BE2C (cell line): ENCODE results near the gene TERT.

Experiments used
- DNase-seq: peaks from one replicate; pipeline ENCODE4 v3.0.0-alpha.2; 2020
- H3K27me3 ChIP-seq: fragments of 250-450 bp; sonication (Bioruptor Pico); 2 replicates; pipeline ENCODE4 v1.5.1; 2020; ENCODE audit warnings: mild to moderate bottlenecking
- H3K36me3 ChIP-seq: fragments of 250-450 bp; sonication (Bioruptor Pico); 2 replicates; pipeline ENCODE4 v1.5.1; 2020; ENCODE audit warnings: mild to moderate bottlenecking
- H3K4me1 ChIP-seq: fragments of 250-450 bp; sonication (Bioruptor Pico); 2 replicates; pipeline ENCODE4 v1.5.1; 2020
- H3K4me3 ChIP-seq: 2 replicates; pipeline ENCODE4 v1.5.1; 2011; ENCODE audit warnings: low read depth, low read length
- H3K9me3 ChIP-seq: fragments of 250-450 bp; sonication (Bioruptor Pico); 2 replicates; pipeline ENCODE4 v1.5.1; 2020
- CTCF ChIP-seq: IDR thresholded peaks from 2 replicates; pipeline ENCODE4 v1.5.1; 2012; ENCODE audit warnings: mild to moderate bottlenecking, low read depth, low read length

TERT gene

GRCh38 chr5:1246711-1247431 lies 48.0 kb downstream of the TERT start:
- no peak for TF ChIP-seq CTCF
- Histone ChIP-seq H3K4me1 (no peaks in the 10 kb centered on the region), H3K4me3 (no peak overlapping the region), H3K36me3 (no peaks in the 10 kb centered on the region), H3K9me3 (no peaks in the 10 kb centered on the region), H3K27me3 (peaks cover 57% of the 10 kb centered on the region)
- no peak for DNase-seq

GRCh38 chr5:1245905-1246576 lies 48.8 kb downstream of the TERT start:
- DNase-seq: no peak
- Histone ChIP-seq H3K27me3 (peaks cover 61% of the 10 kb centered on the region), H3K36me3 (no peaks in the 10 kb centered on the region), H3K4me3 (no peak overlapping the region), H3K9me3 (no peaks in the 10 kb centered on the region), H3K4me1 (no peaks in the 10 kb centered on the region)
- no peak for TF ChIP-seq CTCF

- H3K4me3 ChIP-seq: no peak overlapping the region
- no peaks in the 10 kb centered on the region for H3K36me3 ChIP-seq
- no peaks in the 10 kb centered on the region for H3K9me3 ChIP-seq
- no peak for DNase-seq
- peak; percentile 41 for TF ChIP-seq CTCF
- H3K27me3 ChIP-seq: peaks cover 61% of the 10 kb centered on the region
- no peaks in the 10 kb centered on the region for H3K4me1 ChIP-seq
These were observed 49.9 kb downstream of the TERT start for GRCh38 chr5:1244976-1245375.

- no peaks in the 10 kb centered on the region for H3K9me3 ChIP-seq
- no peaks in the 10 kb centered on the region for H3K4me1 ChIP-seq
- H3K27me3 ChIP-seq: peaks cover 54% of the 10 kb centered on the region
- no peak for TF ChIP-seq CTCF
- no peak overlapping the region for H3K4me3 ChIP-seq
- no peaks in the 10 kb centered on the region for H3K36me3 ChIP-seq
- DNase-seq: no peak
These were observed 50.6 kb downstream of the TERT start for GRCh38 chr5:1244255-1244654.

GRCh38 chr5:1243487-1244130 lies 51.3 kb downstream of the TERT start:
- H3K4me1 ChIP-seq: no peaks in the 10 kb centered on the region

More at GRCh38 chr5:1243487-1244130, 51.3 kb downstream of the TERT start:
- no peak for DNase-seq
- H3K27me3 ChIP-seq: peaks cover 51% of the 10 kb centered on the region
- H3K4me3 ChIP-seq: no peak overlapping the region
- no peaks in the 10 kb centered on the region for H3K9me3 ChIP-seq
- no peak for TF ChIP-seq CTCF
- H3K36me3 ChIP-seq: no peaks in the 10 kb centered on the region
